NCI-H1105 treated with DMSO at 0.1 percent for 48 hours (cell line): ENCODE results near the gene VTI1B.
"Not testable (repeated sequence)": the region's sequence is repeated elsewhere in the genome, so short reads cannot be mapped to it uniquely, and the experiment has no call there.

Source experiments
- DNase-seq: peaks from one replicate; lab custom pipeline; 2025; lab: John Stamatoyannopoulos, UW

The VTI1B gene, protein sequence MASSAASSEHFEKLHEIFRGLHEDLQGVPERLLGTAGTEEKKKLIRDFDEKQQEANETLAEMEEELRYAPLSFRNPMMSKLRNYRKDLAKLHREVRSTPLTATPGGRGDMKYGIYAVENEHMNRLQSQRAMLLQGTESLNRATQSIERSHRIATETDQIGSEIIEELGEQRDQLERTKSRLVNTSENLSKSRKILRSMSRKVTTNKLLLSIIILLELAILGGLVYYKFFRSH

GRCh38 chr14:67674480-67675218 is at the start of gene VTI1B:
VTI1B (minus strand) TSS chr14:67674632; CDS start chr14:67674489, 143 bp downstream.
- DNase-seq: peak; percentile 81

DNA sequence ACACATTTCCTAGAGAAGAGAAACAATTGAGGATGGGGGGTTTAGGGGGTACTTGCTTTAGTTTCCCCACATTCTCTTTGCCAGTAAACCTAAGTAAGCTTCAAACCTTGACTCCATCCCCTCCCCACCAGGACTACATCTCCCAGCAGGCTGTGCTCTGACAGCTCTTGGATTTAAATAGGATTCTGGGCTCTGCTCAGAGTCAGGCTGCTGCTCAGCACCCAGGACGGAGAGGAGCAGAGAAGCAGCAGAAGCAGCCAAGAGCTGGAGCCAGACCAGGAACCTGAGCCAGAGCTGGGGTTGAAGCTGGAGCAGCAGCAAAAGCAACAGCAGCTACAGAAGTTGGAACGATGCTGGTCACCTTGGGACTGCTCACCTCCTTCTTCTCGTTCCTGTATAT is 47.9 kb upstream of the VTI1B start:
- DNase-seq: no peak

DNA sequence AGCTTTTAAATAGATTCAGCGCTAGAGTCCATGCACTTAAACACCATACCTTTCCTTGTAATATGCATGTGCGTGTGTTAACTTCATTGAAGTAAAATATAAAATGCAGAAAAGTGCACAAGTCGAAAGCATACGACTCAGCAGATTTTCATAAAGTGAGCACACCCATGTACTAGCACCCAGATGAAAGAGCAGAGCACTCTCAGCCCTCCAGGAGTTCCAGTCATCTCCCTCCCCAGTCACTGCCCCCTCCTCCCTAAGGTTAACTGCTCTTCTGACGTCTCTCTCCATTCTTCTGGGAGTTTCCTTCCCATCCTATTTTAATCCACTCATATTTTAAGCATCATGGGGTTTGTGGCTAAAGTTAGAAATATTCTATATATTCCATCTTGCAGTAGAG is 47.4 kb upstream of the VTI1B start:
- no peak for DNase-seq

DNA sequence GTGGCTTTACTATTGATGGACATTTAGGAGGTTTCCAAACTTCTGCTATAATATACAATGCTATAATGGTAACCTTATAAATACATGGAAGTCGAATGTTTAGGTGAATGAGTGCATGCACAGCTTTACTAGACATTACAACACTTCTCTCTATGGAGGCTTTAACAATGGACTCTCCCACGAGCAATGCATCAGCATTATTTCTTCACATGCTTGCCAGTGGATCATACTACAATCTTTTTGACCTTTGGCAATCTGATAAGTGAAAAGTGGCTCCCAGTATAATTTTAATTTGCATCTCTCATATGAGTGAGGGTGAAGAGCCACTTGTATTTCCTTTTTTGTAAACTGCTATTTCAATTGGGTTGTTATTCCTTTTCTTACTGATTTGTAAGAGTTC is 45.4 kb upstream of the VTI1B start:
- DNase-seq: no peak

- DNase-seq: not testable (repeated sequence)
These were observed 45.0 kb upstream of the VTI1B start for GRCh38 chr14:67719385-67719784.

DNA sequence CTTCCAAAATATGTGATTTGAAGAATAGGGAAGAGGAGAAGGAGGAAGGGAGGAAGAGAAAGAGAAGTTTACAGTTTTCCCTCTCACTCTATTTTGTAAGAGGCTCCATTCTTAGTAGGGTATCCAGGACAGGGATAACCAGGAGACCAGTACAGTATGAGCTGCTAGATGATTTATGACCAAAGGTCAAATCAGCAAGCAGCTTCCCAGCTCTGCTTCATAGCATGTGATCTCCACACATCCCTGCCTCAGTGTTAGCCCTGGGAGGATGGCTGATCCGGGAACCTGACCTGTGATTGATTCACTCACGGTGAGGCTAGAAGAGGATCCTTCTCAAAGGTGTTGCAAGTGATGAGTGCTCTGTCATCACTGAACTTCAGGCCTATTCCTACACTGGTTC is 43.8 kb upstream of the VTI1B start:
- DNase-seq: no peak

DNA sequence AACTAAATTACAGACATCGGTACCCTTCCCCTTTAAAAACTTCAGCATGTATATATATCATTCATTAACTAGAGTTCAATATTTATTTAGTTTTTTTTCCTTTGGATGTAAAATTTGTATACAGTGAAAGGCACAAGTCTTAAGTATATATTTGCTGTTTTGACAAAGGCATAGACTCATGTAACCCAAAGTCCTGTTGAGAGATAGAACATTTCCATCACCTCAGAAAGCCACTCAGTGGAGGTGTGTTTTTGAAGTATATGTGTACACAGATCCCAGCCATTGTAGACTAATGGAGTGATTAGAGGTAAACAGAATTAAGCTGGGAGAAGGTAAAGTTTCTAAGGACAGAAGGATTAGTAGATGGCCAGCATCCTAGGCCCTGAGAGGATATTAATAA is 42.6 kb upstream of the VTI1B start:
- no peak for DNase-seq

DNA sequence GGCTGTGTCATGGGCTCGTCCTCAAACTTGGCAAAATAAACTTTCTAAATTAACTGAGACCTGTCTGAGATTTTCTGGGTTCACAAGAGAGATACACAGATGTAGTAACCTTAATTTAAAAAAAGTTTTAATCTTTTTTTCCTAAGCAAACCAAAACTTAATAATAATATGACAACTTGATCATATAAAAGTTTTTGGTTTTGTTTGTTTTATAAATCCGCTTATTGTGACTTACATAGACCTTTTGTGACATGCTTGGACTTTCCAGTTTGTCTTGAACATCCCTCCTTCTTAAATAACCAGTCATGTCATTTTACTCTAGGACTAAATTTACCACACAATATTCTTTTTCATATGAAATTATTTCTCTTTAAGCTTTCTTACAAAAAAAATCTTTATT is 35.8 kb upstream of the VTI1B start:
- DNase-seq: no peak

- not testable (repeated sequence) for DNase-seq
These were observed 35.4 kb upstream of the VTI1B start for GRCh38 chr14:67709796-67710195.

- not testable (repeated sequence) for DNase-seq
These were observed 34.9 kb upstream of the VTI1B start for GRCh38 chr14:67709346-67709745.

DNA sequence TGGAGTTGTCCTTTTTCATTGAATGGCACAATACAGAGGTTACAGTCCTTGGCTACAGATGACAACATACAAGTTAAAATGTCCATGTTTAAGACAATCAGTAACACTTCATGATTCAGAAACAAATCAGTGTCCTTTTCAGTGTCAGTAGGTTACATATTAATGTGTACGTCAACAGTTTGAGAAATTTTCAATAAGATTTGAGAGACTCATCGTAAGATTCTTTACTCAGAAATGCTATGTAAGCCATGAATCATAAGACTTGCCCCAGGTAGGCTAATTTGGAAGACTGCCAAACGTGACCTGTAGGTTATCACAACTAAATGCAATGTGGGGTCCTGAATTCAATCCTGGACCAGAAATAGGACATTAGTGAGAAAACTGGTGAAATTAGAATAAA is 30.8 kb upstream of the VTI1B start:
- no peak for DNase-seq

- DNase-seq: peak; percentile 70
These were observed 30.2 kb upstream of the VTI1B start for GRCh38 chr14:67704484-67705089.

- DNase-seq: no peak
These were observed 29.6 kb upstream of the VTI1B start for GRCh38 chr14:67703997-67704396.

DNA sequence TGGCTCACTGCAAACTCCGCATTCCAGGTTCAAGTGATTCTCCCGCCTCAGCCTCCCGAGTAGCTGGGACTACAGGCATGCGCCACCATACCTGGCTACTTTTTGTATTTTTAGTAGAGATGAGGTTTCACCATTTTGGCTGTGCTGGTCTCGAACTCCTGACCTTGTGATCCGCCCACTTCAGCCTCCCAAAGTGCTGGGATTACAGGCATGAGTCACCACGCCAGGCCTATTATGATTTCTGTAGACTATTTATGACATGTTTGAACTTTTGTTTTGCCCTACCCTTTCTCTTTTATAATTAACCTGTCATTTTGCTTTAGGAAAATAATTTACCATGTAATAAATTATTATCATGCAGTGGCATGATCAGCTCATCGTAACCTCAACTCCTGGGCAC is 27.1 kb upstream of the VTI1B start, which contains the start of gene RDH12:
TSS of gene RDH12 (plus strand) at position 395 of the 400 bp plus-strand sequence. CDS start 20,757 bp downstream, outside the sequence.
- DNase-seq: not testable (repeated sequence)

- DNase-seq: no peak
These were observed 23.7 kb upstream of the VTI1B start for GRCh38 chr14:67698179-67698578.

DNA sequence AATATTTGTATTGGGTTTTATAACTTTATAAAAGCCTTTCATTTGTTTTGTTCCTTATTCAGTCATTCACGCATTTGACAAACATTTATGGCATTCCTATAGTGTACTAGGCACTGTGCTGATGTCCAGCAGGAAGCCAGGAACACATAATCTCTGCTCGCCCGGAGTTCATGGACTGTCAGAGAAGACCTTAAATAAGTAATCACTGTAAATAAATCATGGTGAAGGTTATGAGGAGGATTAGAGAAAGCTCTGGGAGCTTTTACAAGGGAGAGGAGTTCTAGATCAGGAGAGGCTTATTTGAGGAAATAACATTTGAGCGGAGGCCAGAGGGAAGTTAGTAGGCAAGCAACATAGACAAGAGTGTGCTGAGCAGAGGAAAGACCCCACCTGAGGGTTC is 22.6 kb upstream of the VTI1B start:
- DNase-seq: no peak

DNA sequence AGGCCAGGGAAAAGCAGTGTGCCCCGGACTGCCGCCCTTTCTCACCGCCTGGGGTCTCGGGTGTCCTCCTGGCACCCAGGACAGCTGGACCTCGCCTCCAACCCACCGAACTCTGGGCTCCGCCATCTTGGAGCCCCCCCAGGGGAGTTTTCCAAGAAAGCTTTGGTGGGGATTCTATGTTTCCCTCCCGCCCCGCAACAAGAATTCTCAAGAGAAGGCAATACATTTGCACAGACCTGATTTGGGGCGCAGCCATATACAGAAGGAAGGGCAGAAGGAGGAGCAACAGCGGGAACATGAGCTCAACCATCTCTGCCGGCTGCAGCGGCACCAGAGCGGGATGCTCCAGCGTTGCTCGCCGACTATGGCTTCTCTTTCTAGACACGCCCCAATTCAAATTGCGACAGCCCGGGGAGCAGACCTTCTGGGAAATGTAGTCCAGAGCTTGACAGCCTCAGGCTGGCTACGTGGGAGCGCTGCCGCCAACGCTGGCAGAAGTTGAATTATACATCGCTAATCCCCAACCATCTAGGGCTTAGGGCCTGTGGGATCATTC is 21.0 kb upstream of the VTI1B start, which contains the start of gene RDH11:
TSS of gene RDH11 (minus strand) at position 371 of the 556 bp plus-strand sequence. CDS start at position 310, 61 bp downstream.
- peak; percentile 92 for DNase-seq

GRCh38 chr14:67694791-67695393 is 20.5 kb upstream of the VTI1B start:
- peak; percentile 89 for DNase-seq

DNA sequence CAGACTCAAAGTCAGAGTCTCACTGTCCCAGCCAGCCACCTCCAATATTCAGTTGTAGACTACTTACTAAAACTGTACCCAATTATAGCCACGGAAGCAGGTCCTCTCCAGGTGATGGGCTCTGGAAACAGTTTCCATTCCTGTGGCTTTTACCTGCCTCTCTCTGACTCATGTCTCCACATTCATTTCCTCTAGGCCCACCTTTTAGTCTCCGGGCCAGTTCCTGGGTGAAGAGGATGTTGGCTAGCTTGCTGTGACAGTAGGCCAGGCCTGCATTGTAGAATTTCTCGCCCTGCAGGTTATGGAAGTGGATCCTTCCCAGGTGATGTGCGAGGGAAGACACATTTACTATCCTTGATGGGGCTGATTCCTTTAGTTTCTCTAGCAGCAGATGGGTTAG is 15.6 kb upstream of the VTI1B start:
- DNase-seq: no peak

- DNase-seq: no peak
These were observed 9.4 kb upstream of the VTI1B start for GRCh38 chr14:67683842-67684241.

DNA sequence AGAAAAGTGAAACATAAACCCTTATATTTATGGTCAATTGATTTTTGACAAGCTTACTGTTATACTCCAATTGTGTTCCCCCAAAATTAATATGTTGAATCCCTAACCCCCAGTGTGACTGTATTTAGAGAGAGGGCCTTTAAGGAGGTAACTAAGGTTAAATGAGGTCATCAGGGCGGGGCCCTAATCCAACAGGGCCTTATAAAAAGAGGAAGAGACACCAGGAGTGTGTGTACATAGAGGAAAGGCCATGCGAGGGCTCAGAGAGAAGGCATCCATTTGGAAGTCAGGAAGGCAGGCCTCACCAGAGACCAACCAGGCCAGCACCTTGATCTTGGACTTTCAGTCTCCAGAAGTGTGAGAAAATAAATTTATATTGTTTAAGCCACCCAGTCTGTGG is 6.5 kb upstream of the VTI1B start:
- no peak for DNase-seq

GRCh38 chr14:67680121-67680602 is 5.7 kb upstream of the VTI1B start:
- DNase-seq: no peak
